ENCODE results near the gene SPSB1. TPM values are rescaled to one million over a fixed set of nuclear protein-coding genes. Genes with fewer than 3 reads are reported as not detected.
A peak's percentile ranks its signal among the peaks of the same experiment; 100 is the strongest.

Gene SPSB1
- total RNA-seq, 4 donors from 2014 or later = 40.0 to 82.1 (median 52.6) TPM

- Histone ChIP-seq H3K4me1 (peaks cover 4 to 55% (median 33%) of the 10 kb centered on the region in 4 donors), H3K27me3 (no peaks in the 10 kb centered on the region), H3K36me3 (no peaks in the 10 kb centered on the region), H3K27ac (peak overlapping the region; percentile 3 to 64 (median 54)), H3K9me3 (no peaks in the 10 kb centered on the region), H3K4me3 (no peak overlapping the region)
- in situ Hi-C loops (cut with MboI; ENCODE audit: low pct_ligation_motif_present in 1 of 4, low pct_unique_long_range_greater_than_20kb in 1 of 4, low sequenced_read_pairs in 3 of 4) (no loop called here), intact Hi-C loops (cut with DNase I; ENCODE audit: low total_unique reads) (no loop called here)
- TF ChIP-seq CTCF (IDR thresholded peaks at IDR 0.05) (no peak), POLR2AphosphoS5 (IDR thresholded peaks at IDR 0.05) (no peak), POLR2A (IDR thresholded peaks at IDR 0.05) (no peak), EP300 (IDR thresholded peaks at IDR 0.05; ENCODE audit: low read depth) (no peak)
- 60 to 79% methylated on average over 1 to 11 of the region's 11 CpGs for WGBS, 2 donors (ENCODE audit: low coverage in 1 of 2)
- DNase-seq = no peak
These were observed 22.2 kb downstream of the SPSB1 start for GRCh38 chr1:9314711-9315379.

DNA sequence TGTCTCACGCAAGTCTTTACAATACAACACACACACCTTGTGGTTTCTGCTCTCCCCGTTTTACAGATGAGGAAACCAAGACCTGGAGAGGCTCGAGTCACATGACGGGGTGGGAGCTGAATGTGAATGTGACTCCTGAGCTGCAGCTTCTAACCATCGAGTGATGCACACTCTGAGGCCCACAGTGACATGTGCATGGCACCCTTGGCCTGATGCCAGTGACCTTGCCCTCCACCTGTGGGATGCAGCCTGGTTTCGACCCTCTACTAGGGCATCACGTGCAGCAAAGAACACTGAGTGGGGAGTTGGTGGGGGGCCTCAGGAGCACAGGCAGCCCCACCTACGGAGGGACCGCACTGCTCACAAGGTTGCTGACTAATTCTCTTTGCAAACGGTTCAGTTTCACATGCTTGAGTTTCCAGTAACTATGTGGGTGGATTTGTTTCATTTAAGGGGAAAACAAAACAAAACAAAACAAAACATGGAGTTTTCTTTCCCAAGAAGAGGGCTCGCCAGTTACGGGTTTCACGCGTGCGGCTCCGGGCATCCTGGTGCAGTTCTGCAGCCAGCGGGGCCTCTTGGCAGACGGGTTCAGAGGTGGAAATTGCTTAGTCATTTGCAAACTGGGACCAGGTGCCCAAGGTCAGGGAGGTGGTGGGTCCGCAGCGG lies 22.9 kb downstream of the SPSB1 start:
- 55 to 66% methylated on average over 4 to 18 of the region's 20 CpGs for WGBS, 2 donors (ENCODE audit: low coverage in 1 of 2)
- Histone ChIP-seq H3K4me3 (no peak overlapping the region), H3K27me3 (no peaks in the 10 kb centered on the region), H3K4me1 (peaks cover 5 to 62% (median 39%) of the 10 kb centered on the region in 4 donors), H3K9me3 (no peaks in the 10 kb centered on the region), H3K27ac (peak overlapping the region; percentile 50 to 72 (median 62)), H3K36me3 (no peaks in the 10 kb centered on the region)
- DNase-seq = no peak
- TF ChIP-seq POLR2AphosphoS5 (IDR thresholded peaks at IDR 0.05) (no peak), CTCF (IDR thresholded peaks at IDR 0.05) (no peak), POLR2A (IDR thresholded peaks at IDR 0.05) (no peak), EP300 (IDR thresholded peaks at IDR 0.05; ENCODE audit: low read depth) (no peak)
- in situ Hi-C loops (cut with MboI; ENCODE audit: low pct_ligation_motif_present in 1 of 4, low pct_unique_long_range_greater_than_20kb in 1 of 4, low sequenced_read_pairs in 3 of 4) (no loop called here), intact Hi-C loops (cut with DNase I; ENCODE audit: low total_unique reads) (no loop called here)

- Histone ChIP-seq H3K9me3 (no peaks in the 10 kb centered on the region), H3K4me3 (no peak overlapping the region), H3K36me3 (no peaks in the 10 kb centered on the region), H3K27ac (peak overlapping the region; percentile 50 to 72 (median 62)), H3K27me3 (no peaks in the 10 kb centered on the region), H3K4me1 (peaks cover 10 to 68% (median 44%) of the 10 kb centered on the region in 4 donors)
- WGBS, 2 donors (ENCODE audit: low coverage in 1 of 2) = 55% methylated on average over 7 of the region's 7 CpGs; no CpG with 5 or more reads in 1 of the 2 donors
- TF ChIP-seq POLR2AphosphoS5 (IDR thresholded peaks at IDR 0.05) (no peak), POLR2A (IDR thresholded peaks at IDR 0.05) (no peak), EP300 (IDR thresholded peaks at IDR 0.05; ENCODE audit: low read depth) (no peak), CTCF (IDR thresholded peaks at IDR 0.05) (no peak)
- intact Hi-C loops (cut with DNase I; ENCODE audit: low total_unique reads) (no loop called here), in situ Hi-C loops (cut with MboI; ENCODE audit: low pct_ligation_motif_present in 1 of 4, low pct_unique_long_range_greater_than_20kb in 1 of 4, low sequenced_read_pairs in 3 of 4) (no loop called here)
- no peak for DNase-seq
These were observed 23.4 kb downstream of the SPSB1 start for GRCh38 chr1:9316080-9316444.

DNA sequence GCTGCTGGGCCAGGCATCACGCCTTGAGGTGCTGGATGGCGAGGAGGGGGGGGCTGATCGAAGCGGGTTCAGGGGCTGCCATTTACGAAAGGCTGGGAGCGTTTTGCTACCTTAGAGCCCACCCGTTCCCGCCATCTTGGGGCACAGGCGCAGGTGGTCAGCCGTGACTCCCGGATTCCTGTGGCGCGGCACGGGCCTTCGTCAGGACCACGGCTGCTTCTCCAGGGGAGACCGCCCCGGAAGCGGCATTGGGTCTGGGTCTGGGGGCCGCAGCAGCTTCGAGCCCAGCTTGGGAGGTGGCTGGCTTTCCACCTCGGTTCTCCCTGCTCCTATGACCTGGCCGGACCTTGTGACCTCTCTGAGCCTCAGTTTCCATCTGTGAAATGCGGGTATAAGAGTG lies 23.8 kb downstream of the SPSB1 start:
- intact Hi-C loops (cut with DNase I; ENCODE audit: low total_unique reads) = no loop called here
- Histone ChIP-seq H3K4me3 (no peak overlapping the region), H3K4me1 (peaks cover 11 to 72% (median 46%) of the 10 kb centered on the region in 4 donors), H3K27me3 (no peaks in the 10 kb centered on the region), H3K36me3 (no peaks in the 10 kb centered on the region), H3K27ac (peak overlapping the region; percentile 50 to 72 (median 62)), H3K9me3 (no peaks in the 10 kb centered on the region)
- in situ Hi-C loops (cut with MboI; ENCODE audit: low pct_ligation_motif_present in 1 of 4, low pct_unique_long_range_greater_than_20kb in 1 of 4, low sequenced_read_pairs in 3 of 4) = no loop called here
- DNase-seq = no peak
- TF ChIP-seq POLR2AphosphoS5 (IDR thresholded peaks at IDR 0.05) (no peak), CTCF (IDR thresholded peaks at IDR 0.05) (no peak), EP300 (IDR thresholded peaks at IDR 0.05; ENCODE audit: low read depth) (no peak), POLR2A (IDR thresholded peaks at IDR 0.05) (no peak)
- WGBS, 2 donors (ENCODE audit: low coverage in 1 of 2) = 93% methylated on average over 20 of the region's 24 CpGs; no CpG with 5 or more reads in 1 of the 2 donors
